ENCODE measurements around the gene CDC16.

Gene CDC16

DNA sequence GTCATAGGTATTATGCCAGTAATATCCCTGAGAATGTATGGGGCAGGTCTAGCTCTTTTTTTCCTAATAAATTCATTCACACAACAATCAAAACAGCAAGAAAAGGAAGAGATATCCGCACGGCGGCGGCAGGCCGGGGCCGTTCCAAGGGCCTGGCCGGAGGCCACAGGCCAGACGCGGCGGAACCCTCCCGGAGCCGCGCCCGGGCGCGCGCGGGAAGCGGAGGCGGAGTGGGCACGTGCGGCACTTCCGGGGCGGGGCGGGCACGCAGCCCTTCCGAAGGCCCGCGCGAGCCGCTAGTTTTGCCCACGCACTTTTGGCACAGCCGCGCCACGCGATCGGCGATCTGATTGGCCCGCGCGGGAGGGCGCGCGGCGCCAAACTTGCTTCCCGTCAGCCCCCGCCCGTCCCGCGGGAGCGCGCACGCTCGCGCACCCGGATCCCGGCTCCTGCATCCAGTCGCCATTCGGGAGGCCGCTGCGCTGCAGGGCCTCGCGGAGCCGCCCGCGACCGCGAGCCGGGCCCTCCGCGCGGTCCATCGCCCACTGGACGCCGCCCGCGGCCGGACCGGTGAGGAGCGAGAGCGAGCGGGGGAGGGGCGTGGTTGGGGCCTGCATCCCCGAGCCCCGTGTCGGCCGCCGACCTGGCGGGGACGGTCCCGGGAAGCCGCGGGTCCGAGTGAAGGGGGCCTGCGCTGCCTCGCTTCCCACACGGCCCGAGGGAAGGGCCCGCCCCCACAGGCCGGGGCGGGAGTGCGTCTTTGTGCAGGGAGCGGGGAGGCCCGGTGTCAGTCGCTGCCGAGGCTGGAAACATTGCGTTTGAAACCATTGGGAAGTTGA is 79.6 kb downstream of the CDC16 start, which contains the start of gene CHAMP1:
Gene CHAMP1, plus strand, starts transcription at position 430 of the 839 bp plus-strand sequence. CDS start 9,340 bp downstream, outside the sequence.
- H3K27me3 ChIP-seq (replicated peaks in 2 of 5; ENCODE audit: control insufficient read depth in 4 of 5, insufficient read depth in 5 of 5, low read length in 4 of 5), result no peaks in the 10 kb centered on the region
- CTCF ChIA-PET, result interaction anchor here (1.3 kb wide), 1 partner anchor 25 kb away, joined by 3 read pairs; no protein-coding TSS in a partner anchor

DNA sequence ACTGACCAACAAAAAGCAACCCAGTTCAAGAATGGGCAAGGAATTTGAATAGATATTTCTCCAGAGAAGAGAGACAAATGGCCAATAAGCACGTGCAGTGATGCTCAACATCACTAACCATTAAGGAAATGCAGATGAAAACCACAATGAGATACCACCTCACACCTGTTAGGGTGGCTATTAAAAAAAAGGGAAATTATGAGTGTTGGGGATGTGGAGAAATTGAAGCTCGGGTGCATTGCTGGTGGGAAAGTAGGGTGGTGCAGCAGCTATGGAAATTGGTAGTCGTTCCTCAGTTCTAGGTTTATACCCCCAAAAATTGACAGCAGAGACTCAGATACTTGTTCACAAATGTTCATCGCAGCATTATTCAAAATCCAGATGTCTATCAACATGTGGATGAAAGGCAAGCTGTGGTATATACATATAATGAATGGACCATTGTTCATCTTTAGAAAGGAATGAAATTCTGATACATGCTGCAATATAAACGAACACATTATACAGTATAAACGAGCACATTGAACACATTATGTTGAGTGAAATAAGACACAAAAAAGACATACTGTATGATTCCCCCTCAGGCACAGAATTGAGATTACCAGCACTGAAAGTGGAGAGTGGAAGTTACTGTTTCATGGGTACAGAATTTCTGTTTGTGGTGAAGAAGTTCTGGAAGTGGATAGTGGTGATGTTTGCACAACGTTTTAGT is 80.5 kb downstream of the CDC16 start:
- Histone ChIP-seq H3K9me3 (ENCODE audit: control extremely low read depth in 1 of 5, control insufficient read depth in 4 of 5, insufficient read depth in 2 of 5, low read depth in 1 of 5, low read length in 4 of 5) (no peaks in the 10 kb centered on the region), H3K27me3 (replicated peaks in 2 of 5; ENCODE audit: control insufficient read depth in 4 of 5, insufficient read depth in 5 of 5, low read length in 4 of 5) (no peaks in the 10 kb centered on the region), H3K4me3 (ENCODE audit: control insufficient read depth in 1 of 7, extremely low read depth in 1 of 7, insufficient read depth in 4 of 7, low read depth in 2 of 7, low read length in 6 of 7) (peak overlapping the region; percentile 70 to 86 (median 81)), H3K27ac (ENCODE audit: insufficient read depth in 1 of 2, low read depth in 1 of 2, low read length in 2 of 2, poor library complexity in 1 of 2, severe bottlenecking in 2 of 2) (peak overlapping the region in 1 of 2 experiments; percentile 88), H3K4me1 (ENCODE audit: control extremely low read depth in 1 of 4, control insufficient read depth in 4 of 4, insufficient read depth in 4 of 4, low read length in 3 of 4) (peaks cover 9 to 43% (median 30%) of the 10 kb centered on the region in 4 experiments), H3K36me3 (ENCODE audit: control insufficient read depth in 4 of 4, insufficient read depth in 4 of 4, low read length in 3 of 4) (peaks cover 0 to 10% (median 3%) of the 10 kb centered on the region in 4 experiments)
- CTCF ChIA-PET, result interaction anchor here (2.0 kb wide), 1 partner anchor 10 kb away, joined by 4 read pairs; no protein-coding TSS in a partner anchor
- POLR2A ChIA-PET, result interaction anchor here (1.5 kb wide), 1 partner anchor 33 kb away, joined by 4 read pairs; the partner anchor contains the start of gene UPF3A
- WGBS (ENCODE audit: insufficient coverage), result no CpG with 5 or more reads among the region's 7 CpGs
- DNase-seq, result peak; percentile 23 to 68 (median 60)

More for the DNA sequence above, 79.6 kb downstream of the CDC16 start, which contains the start of gene CHAMP1:
- Histone ChIP-seq H3K4me3 (ENCODE audit: control insufficient read depth in 1 of 7, extremely low read depth in 1 of 7, insufficient read depth in 4 of 7, low read depth in 2 of 7, low read length in 6 of 7) (peak within 1 kb of the TSS; percentile 70 to 86 (median 81)), H3K36me3 (ENCODE audit: control insufficient read depth in 4 of 4, insufficient read depth in 4 of 4, low read length in 3 of 4) (peaks cover 0 to 2% (median 0%) of the 10 kb centered on the region in 4 experiments), H3K27ac (ENCODE audit: insufficient read depth in 1 of 2, low read depth in 1 of 2, low read length in 2 of 2, poor library complexity in 1 of 2, severe bottlenecking in 2 of 2) (peak within 1 kb of the TSS; percentile 70 to 88), H3K9me3 (ENCODE audit: control extremely low read depth in 1 of 5, control insufficient read depth in 4 of 5, insufficient read depth in 2 of 5, low read depth in 1 of 5, low read length in 4 of 5) (no peaks in the 10 kb centered on the region), H3K4me1 (ENCODE audit: control extremely low read depth in 1 of 4, control insufficient read depth in 4 of 4, insufficient read depth in 4 of 4, low read length in 3 of 4) (peaks cover 9 to 35% (median 28%) of the 10 kb centered on the region in 4 experiments)
- 0% methylated on average over 102 of the region's 107 CpGs for WGBS (ENCODE audit: insufficient coverage)
- peak; percentile 94 to 95 (median 95) for DNase-seq
- POLR2A ChIA-PET, result interaction anchor here (0.6 to 1.5 kb wide), 3 partner anchors 26 to 32 kb away, joined by 3 to 4 read pairs (median 3); partner anchors contain the start of gene UPF3A

DNA sequence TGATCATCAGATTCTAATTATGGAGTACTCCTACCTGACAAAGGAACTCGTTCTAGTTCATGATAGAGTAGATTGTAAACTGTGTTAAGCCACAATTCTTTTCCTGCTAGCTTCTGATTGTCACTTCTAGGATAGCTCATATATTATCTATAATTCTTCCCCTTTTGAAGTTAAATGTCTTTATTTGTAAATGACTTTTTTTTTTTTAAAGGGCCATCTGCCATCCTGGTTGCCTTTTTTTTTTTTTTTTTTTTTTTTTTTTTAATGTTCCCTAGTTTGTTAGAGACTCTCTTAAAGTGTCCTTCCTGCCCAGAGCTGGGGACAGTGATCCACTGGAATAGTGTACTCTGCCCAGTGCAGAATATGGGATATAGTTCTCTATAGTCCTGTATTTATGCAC is 83.9 kb downstream of the CDC16 start:
- ChIA-PET CTCF (interaction anchor here (1.2 to 1.7 kb wide), 2 partner anchors 9 to 21 kb away, joined by 3 to 8 read pairs; no protein-coding TSS in a partner anchor), POLR2A (no interaction called here)
- DNase-seq, result peak in 1 of 3 donors; percentile 5
- H3K9me3 ChIP-seq (ENCODE audit: control extremely low read depth in 1 of 5, control insufficient read depth in 4 of 5, insufficient read depth in 2 of 5, low read depth in 1 of 5, low read length in 4 of 5), result no peaks in the 10 kb centered on the region
- peaks cover 9 to 35% (median 24%) of the 10 kb centered on the region in 4 experiments for H3K4me1 ChIP-seq (ENCODE audit: control extremely low read depth in 1 of 4, control insufficient read depth in 4 of 4, insufficient read depth in 4 of 4, low read length in 3 of 4)
- H3K27me3 ChIP-seq (replicated peaks in 2 of 5; ENCODE audit: control insufficient read depth in 4 of 5, insufficient read depth in 5 of 5, low read length in 4 of 5), result no peaks in the 10 kb centered on the region
- peaks cover 3 to 35% (median 22%) of the 10 kb centered on the region in 4 experiments for H3K36me3 ChIP-seq (ENCODE audit: control insufficient read depth in 4 of 4, insufficient read depth in 4 of 4, low read length in 3 of 4)
- WGBS (ENCODE audit: insufficient coverage), result no CpG with 5 or more reads among the region's 1 CpG
- no peak overlapping the region for H3K4me3 ChIP-seq (ENCODE audit: control insufficient read depth in 1 of 7, extremely low read depth in 1 of 7, insufficient read depth in 4 of 7, low read depth in 2 of 7, low read length in 6 of 7)
- no peak overlapping the region for H3K27ac ChIP-seq (ENCODE audit: insufficient read depth in 1 of 2, low read depth in 1 of 2, low read length in 2 of 2, poor library complexity in 1 of 2, severe bottlenecking in 2 of 2)

DNA sequence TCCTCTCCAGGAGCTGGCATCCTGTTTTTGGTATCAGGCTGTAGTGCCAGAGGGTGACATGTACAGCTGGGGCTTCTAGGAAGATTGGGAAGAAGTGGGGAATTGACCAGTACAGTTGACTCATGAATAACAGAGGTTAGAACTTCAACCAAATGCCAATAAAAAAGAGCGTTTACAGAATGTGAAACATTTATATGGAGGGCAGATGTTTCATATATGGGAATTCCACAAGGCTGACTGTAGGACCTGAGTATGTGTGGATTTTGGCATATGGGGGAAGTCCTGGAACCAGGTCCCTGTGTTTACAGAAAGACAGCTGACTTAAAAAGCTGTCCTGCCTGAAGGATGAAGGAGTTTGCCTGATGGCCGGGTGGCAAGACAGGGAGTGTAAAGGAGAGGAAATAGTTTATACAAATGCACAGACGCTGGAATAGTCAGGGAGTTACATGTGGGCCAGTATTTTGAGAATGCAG is 84.8 kb downstream of the CDC16 start:
- H3K4me1 ChIP-seq (ENCODE audit: control extremely low read depth in 1 of 4, control insufficient read depth in 4 of 4, insufficient read depth in 4 of 4, low read length in 3 of 4), result peaks cover 6 to 31% (median 20%) of the 10 kb centered on the region in 4 experiments
- no peak for DNase-seq
- H3K27me3 ChIP-seq (replicated peaks in 2 of 5; ENCODE audit: control insufficient read depth in 4 of 5, insufficient read depth in 5 of 5, low read length in 4 of 5), result no peaks in the 10 kb centered on the region
- H3K27ac ChIP-seq (ENCODE audit: insufficient read depth in 1 of 2, low read depth in 1 of 2, low read length in 2 of 2, poor library complexity in 1 of 2, severe bottlenecking in 2 of 2), result peak overlapping the region in 1 of 2 experiments; percentile 55
- POLR2A ChIA-PET, result no interaction called here
- CTCF ChIA-PET, result interaction anchor here (1.7 kb wide), 1 partner anchor 9 kb away, joined by 8 read pairs; no protein-coding TSS in a partner anchor
- no peak overlapping the region for H3K4me3 ChIP-seq (ENCODE audit: control insufficient read depth in 1 of 7, extremely low read depth in 1 of 7, insufficient read depth in 4 of 7, low read depth in 2 of 7, low read length in 6 of 7)
- H3K9me3 ChIP-seq (ENCODE audit: control extremely low read depth in 1 of 5, control insufficient read depth in 4 of 5, insufficient read depth in 2 of 5, low read depth in 1 of 5, low read length in 4 of 5), result no peaks in the 10 kb centered on the region
- WGBS (ENCODE audit: insufficient coverage), result 96% methylated on average over 2 of the region's 3 CpGs
- H3K36me3 ChIP-seq (ENCODE audit: control insufficient read depth in 4 of 4, insufficient read depth in 4 of 4, low read length in 3 of 4), result peaks cover 3 to 43% (median 30%) of the 10 kb centered on the region in 4 experiments

DNA sequence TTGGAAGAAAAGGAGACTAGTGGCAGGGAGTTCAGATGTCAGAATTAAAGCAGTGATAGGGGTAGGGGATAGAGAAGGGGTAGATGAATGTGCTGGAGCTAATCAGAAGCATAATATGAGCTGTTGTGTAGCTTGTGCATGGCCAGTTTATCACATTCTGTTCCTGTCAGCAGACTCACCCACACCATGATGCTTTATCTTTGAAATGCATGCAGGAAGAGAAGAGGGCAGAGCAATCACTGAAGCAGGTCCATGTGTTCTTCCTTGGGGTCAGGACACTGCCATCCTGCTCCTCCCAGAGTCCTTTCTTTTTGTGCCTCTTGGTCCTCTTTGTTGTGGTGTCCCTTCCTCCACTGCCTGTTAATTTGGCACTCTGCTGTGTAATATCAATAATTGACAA is 85.4 kb downstream of the CDC16 start:
- ChIA-PET CTCF (no interaction called here), POLR2A (no interaction called here)
- peaks cover 5 to 49% (median 34%) of the 10 kb centered on the region in 4 experiments for H3K36me3 ChIP-seq (ENCODE audit: control insufficient read depth in 4 of 4, insufficient read depth in 4 of 4, low read length in 3 of 4)
- no peak overlapping the region for H3K4me3 ChIP-seq (ENCODE audit: control insufficient read depth in 1 of 7, extremely low read depth in 1 of 7, insufficient read depth in 4 of 7, low read depth in 2 of 7, low read length in 6 of 7)
- H3K27ac ChIP-seq (ENCODE audit: insufficient read depth in 1 of 2, low read depth in 1 of 2, low read length in 2 of 2, poor library complexity in 1 of 2, severe bottlenecking in 2 of 2), result peak overlapping the region in 1 of 2 experiments; percentile 55
- H3K4me1 ChIP-seq (ENCODE audit: control extremely low read depth in 1 of 4, control insufficient read depth in 4 of 4, insufficient read depth in 4 of 4, low read length in 3 of 4), result peaks cover 4 to 30% (median 16%) of the 10 kb centered on the region in 4 experiments
- no peaks in the 10 kb centered on the region for H3K9me3 ChIP-seq (ENCODE audit: control extremely low read depth in 1 of 5, control insufficient read depth in 4 of 5, insufficient read depth in 2 of 5, low read depth in 1 of 5, low read length in 4 of 5)
- no peaks in the 10 kb centered on the region for H3K27me3 ChIP-seq (replicated peaks in 2 of 5; ENCODE audit: control insufficient read depth in 4 of 5, insufficient read depth in 5 of 5, low read length in 4 of 5)
- peak; percentile 22 to 47 (median 26) for DNase-seq

DNA sequence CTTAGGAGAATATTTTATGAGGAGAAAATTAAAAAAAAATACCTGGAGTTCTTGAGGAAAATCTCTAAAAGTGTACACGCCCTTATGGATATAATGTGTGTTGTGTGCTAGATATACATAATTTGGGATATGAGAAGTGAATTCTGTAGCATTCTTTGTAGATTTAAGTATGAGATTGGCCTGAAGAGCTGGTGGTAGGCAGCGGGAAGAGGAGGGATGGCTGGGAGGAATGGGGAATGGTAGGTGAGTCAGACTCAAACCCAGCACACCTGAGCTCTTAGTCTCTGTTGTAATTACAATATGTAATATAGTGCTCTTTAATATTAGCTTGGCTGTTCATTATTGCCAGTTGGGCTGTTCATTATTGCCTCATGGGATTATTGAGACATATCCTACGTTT is 86.6 kb downstream of the CDC16 start:
- peaks cover 0 to 20% (median 9%) of the 10 kb centered on the region in 4 experiments for H3K4me1 ChIP-seq (ENCODE audit: control extremely low read depth in 1 of 4, control insufficient read depth in 4 of 4, insufficient read depth in 4 of 4, low read length in 3 of 4)
- no peak overlapping the region for H3K4me3 ChIP-seq (ENCODE audit: control insufficient read depth in 1 of 7, extremely low read depth in 1 of 7, insufficient read depth in 4 of 7, low read depth in 2 of 7, low read length in 6 of 7)
- POLR2A ChIA-PET, result no interaction called here
- peaks cover 7 to 59% (median 42%) of the 10 kb centered on the region in 4 experiments for H3K36me3 ChIP-seq (ENCODE audit: control insufficient read depth in 4 of 4, insufficient read depth in 4 of 4, low read length in 3 of 4)
- H3K27ac ChIP-seq (ENCODE audit: insufficient read depth in 1 of 2, low read depth in 1 of 2, low read length in 2 of 2, poor library complexity in 1 of 2, severe bottlenecking in 2 of 2), result no peak overlapping the region
- CTCF ChIA-PET, result no interaction called here
- no peaks in the 10 kb centered on the region for H3K9me3 ChIP-seq (ENCODE audit: control extremely low read depth in 1 of 5, control insufficient read depth in 4 of 5, insufficient read depth in 2 of 5, low read depth in 1 of 5, low read length in 4 of 5)
- no peaks in the 10 kb centered on the region for H3K27me3 ChIP-seq (replicated peaks in 2 of 5; ENCODE audit: control insufficient read depth in 4 of 5, insufficient read depth in 5 of 5, low read length in 4 of 5)
- WGBS (ENCODE audit: insufficient coverage), result 100% methylated on average over 2 of the region's 3 CpGs
- no peak for DNase-seq

Measured in common myeloid progenitor, CD34-positive (primary cell).